Endothelial cell of coronary artery (primary cell): ENCODE data around the gene MSANTD3. TPM values are rescaled to one million over a fixed set of nuclear protein-coding genes. Genes with fewer than 3 reads are reported as not detected.

Experiments used
- total RNA-seq: library from RNA; depleted of rRNA; stranded (reverse); fragments of >200 nt; gene quantifications from 2 replicates; pipeline ENCODE4 v1.2.3, GENCODE V29; 2014

The MSANTD3 gene
- total RNA-seq: 54.9 and 58.3 TPM in 2 replicates

DNA sequence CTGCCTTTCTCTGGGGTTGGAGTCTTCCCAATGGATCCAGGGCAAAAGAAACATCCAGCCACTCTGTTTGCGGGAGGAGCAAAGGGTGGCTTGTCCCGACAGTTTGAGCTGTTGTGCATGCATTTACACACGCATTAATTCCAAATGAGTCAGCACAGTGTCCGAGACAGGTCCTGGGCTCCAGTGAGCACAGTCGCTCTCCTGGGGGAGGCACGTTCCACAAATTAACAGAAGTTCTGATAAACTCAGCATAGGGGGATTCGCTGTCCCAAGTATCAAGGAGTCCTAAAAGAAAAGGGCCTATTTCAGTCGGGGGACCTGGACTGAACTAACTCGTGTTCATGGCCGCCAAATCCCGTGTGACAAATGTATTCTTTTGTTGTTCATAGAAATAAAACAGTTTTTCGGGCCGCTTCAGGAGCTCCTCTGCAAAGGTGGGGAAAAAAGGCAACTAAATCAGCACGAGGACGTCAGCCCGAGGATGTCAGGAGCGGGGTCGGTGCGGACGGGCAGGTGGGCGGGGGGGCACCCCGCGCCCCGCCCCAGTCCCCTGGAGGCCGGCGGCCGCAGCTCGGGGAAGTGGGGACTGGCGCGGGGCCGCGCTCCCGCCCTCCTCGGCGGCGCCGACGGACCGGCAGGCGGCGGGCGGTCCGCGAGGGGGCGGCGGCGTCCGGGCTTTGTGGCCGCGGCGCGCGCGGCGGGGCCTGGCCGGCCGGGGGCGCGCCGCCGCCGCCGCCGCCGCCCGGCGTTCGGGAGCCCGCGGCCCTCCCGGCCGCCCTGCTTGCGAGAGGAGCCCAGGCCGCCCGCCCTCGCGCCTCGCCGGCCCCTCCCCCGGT is at the start of gene MSANTD3:
Gene MSANTD3 (plus strand): TSS at position 614 of the 836 bp plus-strand sequence. CDS start 14,796 bp downstream, outside the sequence.

GRCh38 chr9:100472788-100473275 is 45.9 kb downstream of the MSANTD3 start, which contains the start of gene TMEFF1:
Gene TMEFF1 (plus strand): TSS chr9:100473149. CDS start chr9:100473545, 396 bp downstream.

Other genes with a start within 250 kb of the MSANTD3 start
- 22.4 and 24.8 TPM in 2 replicates for gene TEX10, start 74.2 kb upstream of the MSANTD3 start, total RNA-seq
- gene TMEFF1, start 46.0 kb downstream of the MSANTD3 start, total RNA-seq: 3.6 and 6.4 TPM in 2 replicates
- 1.6 and 2.0 TPM in 2 replicates for gene CAVIN4, start 150.9 kb downstream of the MSANTD3 start, total RNA-seq